ENCODE results near the gene STX18. TPM values are rescaled to one million over a fixed set of nuclear protein-coding genes. Genes with fewer than 3 reads are reported as not detected.
A peak's percentile ranks its signal among the peaks of the same experiment; 100 is the strongest.

The STX18 gene
- total and polyA plus RNA-seq, 2 of the 13 experiments (the other 11 are each of a cell fraction or from before 2014, with no cell fraction given), result 23.9 to 37.1 TPM

DNA sequence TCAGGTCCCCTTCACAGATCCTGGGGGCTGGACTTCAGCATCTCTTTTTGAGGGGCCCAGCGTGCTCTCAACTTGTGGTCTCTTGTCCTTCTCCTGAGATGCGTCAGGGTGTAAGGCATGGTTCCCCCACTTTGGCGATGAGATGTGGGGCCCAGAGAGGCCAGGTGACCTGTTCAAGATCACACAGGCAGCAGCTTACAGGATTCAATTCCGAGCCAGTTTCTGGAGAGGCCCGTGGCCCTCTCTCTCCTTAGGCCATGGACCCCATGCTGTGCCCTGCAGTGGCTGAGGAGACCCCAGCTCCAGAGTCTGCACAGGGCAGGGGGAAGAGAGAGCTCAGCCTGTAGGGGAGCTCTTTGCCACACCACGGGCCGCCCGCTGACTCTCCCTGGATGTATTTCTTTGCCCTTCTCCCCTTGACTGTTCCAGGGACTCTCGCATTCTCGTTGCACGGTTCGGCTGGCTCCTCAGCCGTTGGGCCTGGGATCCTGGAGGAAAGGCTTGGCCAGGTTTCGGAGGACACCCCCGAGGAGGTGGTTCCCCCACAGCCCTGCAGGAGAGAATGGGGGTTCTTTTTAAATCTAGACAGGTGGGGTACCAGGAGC lies 136.4 kb downstream of the STX18 start:
- in situ Hi-C loops (cut with HindIII; ENCODE audit: extremely low pct_ligation_motif_present, low pct_unique_long_range_greater_than_20kb), result no loop called here
- no TSS peak for BruUV-seq (replicated peaks)
- no peak overlapping the region for H3K4me3 ChIP-seq (replicated peaks in 1 of 3; ENCODE audit: insufficient read depth in 1 of 3, low read depth in 2 of 3, low read length in 3 of 3)
- no peak overlapping the region for H2AFZ ChIP-seq (ENCODE audit: low read length)
- no peaks in the 10 kb centered on the region for H3K9me3 ChIP-seq (ENCODE audit: low read length)
- peaks cover 8 to 68% of the 10 kb centered on the region in 2 experiments; a peak in 3 of 5 replicates for H3K27me3 ChIP-seq (ENCODE audit: control insufficient read depth in 1 of 2, insufficient read depth in 2 of 2, low read length in 2 of 2)
- intact Hi-C loops (cut with micrococcal nuclease; ENCODE audit: unreplicated experiment), result no loop called here
- no peaks in the 10 kb centered on the region for H4K20me1 ChIP-seq (ENCODE audit: insufficient read depth, low read length)
- DNase-seq (ENCODE audit: low spot score), result no peak
- TF ChIP-seq TIGD3 (CRISPR knock-in tag; IDR thresholded peaks at IDR 0.05; ENCODE audit: borderline replicate concordance), result no peak
- TF ChIP-seq, protein P1, sequence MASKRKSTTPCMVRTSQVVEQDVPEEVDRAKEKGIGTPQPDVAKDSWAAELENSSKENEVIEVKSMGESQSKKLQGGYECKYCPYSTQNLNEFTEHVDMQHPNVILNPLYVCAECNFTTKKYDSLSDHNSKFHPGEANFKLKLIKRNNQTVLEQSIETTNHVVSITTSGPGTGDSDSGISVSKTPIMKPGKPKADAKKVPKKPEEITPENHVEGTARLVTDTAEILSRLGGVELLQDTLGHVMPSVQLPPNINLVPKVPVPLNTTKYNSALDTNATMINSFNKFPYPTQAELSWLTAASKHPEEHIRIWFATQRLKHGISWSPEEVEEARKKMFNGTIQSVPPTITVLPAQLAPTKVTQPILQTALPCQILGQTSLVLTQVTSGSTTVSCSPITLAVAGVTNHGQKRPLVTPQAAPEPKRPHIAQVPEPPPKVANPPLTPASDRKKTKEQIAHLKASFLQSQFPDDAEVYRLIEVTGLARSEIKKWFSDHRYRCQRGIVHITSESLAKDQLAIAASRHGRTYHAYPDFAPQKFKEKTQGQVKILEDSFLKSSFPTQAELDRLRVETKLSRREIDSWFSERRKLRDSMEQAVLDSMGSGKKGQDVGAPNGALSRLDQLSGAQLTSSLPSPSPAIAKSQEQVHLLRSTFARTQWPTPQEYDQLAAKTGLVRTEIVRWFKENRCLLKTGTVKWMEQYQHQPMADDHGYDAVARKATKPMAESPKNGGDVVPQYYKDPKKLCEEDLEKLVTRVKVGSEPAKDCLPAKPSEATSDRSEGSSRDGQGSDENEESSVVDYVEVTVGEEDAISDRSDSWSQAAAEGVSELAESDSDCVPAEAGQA (IDR thresholded peaks at IDR 0.05; ENCODE audit: low read depth), result no peak
- TF ChIP-seq, protein P1 (CRISPR knock-in tag; IDR thresholded peaks at IDR 0.05; ENCODE audit: borderline replicate concordance), result no peak
- TF ChIP-seq ZNF768 (CRISPR knock-in tag; IDR thresholded peaks at IDR 0.05), result peak; percentile 37; the same call in 1 of the 2 replicates
- ChIA-PET CTCF (ENCODE audit: low intra/inter-chr PET ratio, low total read pairs) (no interaction called here), POLR2A (no interaction called here)
- 40% methylated on average over 8 of the region's 15 CpGs for WGBS (ENCODE audit: low lambda C conversion rate)
- no peak overlapping the region for H3K9ac ChIP-seq (ENCODE audit: insufficient read depth, low read depth, low read length)
- H3K27ac ChIP-seq (ENCODE audit: extremely low read length, insufficient read depth, low read length), result no peak overlapping the region
- no peaks in the 10 kb centered on the region for H3K4me1 ChIP-seq (ENCODE audit: insufficient read depth, low read length)
- no peak overlapping the region for H3K4me2 ChIP-seq (ENCODE audit: low read depth, low read length)
- ATAC-seq, result no peak
- no peak for FAIRE-seq
- H3K36me3 ChIP-seq (replicated peaks in 1 of 2; ENCODE audit: control insufficient read depth in 1 of 2, insufficient read depth in 2 of 2, low read length in 2 of 2), result no peaks in the 10 kb centered on the region
- H3K79me2 ChIP-seq (ENCODE audit: insufficient read depth, low read length), result no peaks in the 10 kb centered on the region

All from HepG2 (cell line).